GM23248 (cell line): Measurements from ENCODE around the gene HIPK2. TPM values are rescaled to one million over a fixed set of nuclear protein-coding genes. Genes with fewer than 3 reads are reported as not detected.

Source experiments
- DNase-seq: peaks from one replicate; pipeline ENCODE4 v3.0.0-alpha.2; 2015
- H2AFZ ChIP-seq: fragments of 200-600 bp; sonication (generic); 2 replicates; pipeline ENCODE4 v1.6.1; 2016; ENCODE audit warnings: antibody characterized with exemption
- H3F3A ChIP-seq: fragments of 200-600 bp; sonication (generic); 2 replicates; pipeline ENCODE4 v1.6.1; 2016; ENCODE audit warnings: mild to moderate bottlenecking, antibody characterized with exemption, mixed run types; ENCODE audit not compliant: insufficient read depth
- H3K27ac ChIP-seq: fragments of 200-600 bp; sonication (generic); 2 replicates; pipeline ENCODE4 v1.5.1; 2016; ENCODE audit warnings: mild to moderate bottlenecking
- H3K27me3 ChIP-seq: fragments of 200-600 bp; sonication (generic); replicated peaks from 2 replicates; pipeline ENCODE4 v1.6.1; 2016; ENCODE audit warnings: mild to moderate bottlenecking; ENCODE audit not compliant: insufficient read depth
- H3K36me3 ChIP-seq: fragments of 200-600 bp; sonication (generic); 2 replicates; pipeline ENCODE4 v1.6.1; 2016; ENCODE audit warnings: low read depth, mild to moderate bottlenecking
- H3K4me1 ChIP-seq: fragments of 200-600 bp; sonication (generic); 2 replicates; pipeline ENCODE4 v1.6.1; 2016; ENCODE audit warnings: mild to moderate bottlenecking; ENCODE audit not compliant: insufficient read depth
- H3K4me2 ChIP-seq: fragments of 200-600 bp; sonication (generic); one replicate; pipeline ENCODE4 v1.6.1; 2016; ENCODE audit warnings: mild to moderate bottlenecking; ENCODE audit not compliant: unreplicated experiment
- H3K4me3 ChIP-seq: fragments of 200-600 bp; sonication (generic); 2 replicates; pipeline ENCODE4 v1.5.1; 2016; ENCODE audit warnings: mild to moderate bottlenecking
- H3K79me2 ChIP-seq: fragments of 200-600 bp; sonication (generic); 2 replicates; pipeline ENCODE4 v1.6.1; 2016; ENCODE audit warnings: mild to moderate bottlenecking; ENCODE audit not compliant: insufficient read depth
- H3K9ac ChIP-seq: fragments of 200-600 bp; sonication (generic); 2 replicates; pipeline ENCODE4 v1.6.1; 2016; ENCODE audit warnings: mild to moderate bottlenecking
- H3K9me2 ChIP-seq: fragments of 200-600 bp; sonication (generic); 2 replicates; pipeline ENCODE4 v1.6.1; 2016; ENCODE audit warnings: mixed run types, mild to moderate bottlenecking, moderate library complexity; ENCODE audit not compliant: insufficient read depth
- H3K9me3 ChIP-seq: fragments of 200-600 bp; sonication (generic); one replicate; pipeline ENCODE4 v1.6.1; 2017; ENCODE audit warnings: low read depth
- H4K20me1 ChIP-seq: fragments of 200-600 bp; sonication (generic); 2 replicates; pipeline ENCODE4 v1.6.0; 2016; ENCODE audit not compliant: insufficient read depth
- EZH2 ChIP-seq: fragments of 200-600 bp; sonication (generic); IDR thresholded peaks from 2 replicates; pipeline ENCODE4 v1.6.1; 2018; ENCODE audit warnings: antibody characterized with exemption, mild to moderate bottlenecking; ENCODE audit not compliant: insufficient read depth, poor library complexity, severe bottlenecking
- EZH2phosphoT487 ChIP-seq: fragments of 200-600 bp; sonication (generic); IDR thresholded peaks from 2 replicates; pipeline ENCODE4 v1.6.1; 2018; ENCODE audit warnings: antibody characterized with exemption, moderate library complexity, mild to moderate bottlenecking, low read depth; ENCODE audit not compliant: insufficient read depth
- WGBS, 2 experiments: methylation state at CpG; one replicate each; pipeline ENCODE4 v1.1.6; 2015 to 2017; ENCODE audit warnings: low lambda C conversion rate in 2 of 2, low coverage in 1 of 2; ENCODE audit errors: missing lambda C conversion rate in 2 of 2; 5-methylcytosine and 5-hydroxymethylcytosine counted together
- in situ Hi-C: fragments of 300-500 bp; cut with MboI; formaldehyde crosslinking; loops from 2 replicates; pipeline ENCODE4 v1.15.0; 2020
- polyA plus RNA-seq: library from polyadenylated mRNA; unstranded; fragments of >200 nt; fragmentation: Nextera tagmentation; extraction: Ambion mirVana; gene quantifications from 2 replicates; pipeline ENCODE4 v1.2.1, GENCODE V29; 2016
- total RNA-seq: library from RNA; depleted of rRNA; stranded (reverse); fragments of >200 nt; shearing (Covaris generic); gene quantifications from 2 replicates; pipeline ENCODE4 v1.2.3, GENCODE V29; 2014

The HIPK2 gene
- total and polyA plus RNA-seq, 2 experiments from 2014 or later: 4.7 to 7.9 TPM

GRCh38 chr7:139687980-139688632, 89.7 kb downstream of the HIPK2 start:
- no peak overlapping the region for H3K4me2 ChIP-seq
- no peaks in the 10 kb centered on the region for H3K27me3 ChIP-seq
- WGBS, 2 experiments: 94 to 95% methylated on average over 7 of the region's 7 CpGs
- H3K9me2 ChIP-seq: no peaks in the 10 kb centered on the region
- in situ Hi-C loops: no loop called here
- peak; percentile 49 for DNase-seq
- H3K79me2 ChIP-seq: peaks cover 75% of the 10 kb centered on the region
- peaks cover 32% of the 10 kb centered on the region for H3F3A ChIP-seq
- H4K20me1 ChIP-seq: no peaks in the 10 kb centered on the region
- no peak overlapping the region for H2AFZ ChIP-seq
- no peak overlapping the region for H3K9ac ChIP-seq
- H3K4me3 ChIP-seq: no peak overlapping the region
- peaks cover 23% of the 10 kb centered on the region for H3K4me1 ChIP-seq
- H3K9me3 ChIP-seq: no peaks in the 10 kb centered on the region
- TF ChIP-seq EZH2 (no peak), EZH2phosphoT487 (no peak)
- no peak overlapping the region for H3K27ac ChIP-seq
- 0 out of 2 replicates have a peak, but pooled peaks cover 7% of the 10 kb centered on the region for H3K36me3 ChIP-seq

- H3K4me2 ChIP-seq: no peak overlapping the region
Measured at GRCh38 chr7:139687211-139687954, 90.4 kb downstream of the HIPK2 start.

GRCh38 chr7:139683137-139683921, 94.5 kb downstream of the HIPK2 start:
- DNase-seq: peak; percentile 58
- Histone ChIP-seq H3K27ac (peak overlapping the region; percentile 97), H3K4me3 (no peak overlapping the region), H3K4me1 (peaks cover 62% of the 10 kb centered on the region), H3K4me2 (peak overlapping the region; percentile 65), H4K20me1 (no peaks in the 10 kb centered on the region), H3K36me3 (0 out of 2 replicates have a peak, but pooled peaks cover 7% of the 10 kb centered on the region), H2AFZ (no peak overlapping the region), H3K9me3 (no peaks in the 10 kb centered on the region), H3K79me2 (peaks cover 43% of the 10 kb centered on the region), H3K9ac (peak overlapping the region; percentile 75), H3K27me3 (no peaks in the 10 kb centered on the region), H3F3A (peaks cover 58% of the 10 kb centered on the region), H3K9me2 (no peaks in the 10 kb centered on the region)
- TF ChIP-seq EZH2 (no peak), EZH2phosphoT487 (no peak)
- in situ Hi-C loops: no loop called here
- 75 to 77% methylated on average over 16 of the region's 16 CpGs for WGBS, 2 experiments

More at GRCh38 chr7:139687211-139687954, 90.4 kb downstream of the HIPK2 start:
- 0 out of 2 replicates have a peak, but pooled peaks cover 7% of the 10 kb centered on the region for H3K36me3 ChIP-seq
- H3K27ac ChIP-seq: 0 out of 2 replicates have a peak overlapping the region, but pooled peaks have one; percentile 9
- H3K9me3 ChIP-seq: no peaks in the 10 kb centered on the region
- no peak for TF ChIP-seq EZH2phosphoT487
- TF ChIP-seq EZH2: no peak
- no peak overlapping the region for H3K4me3 ChIP-seq
- H3K79me2 ChIP-seq: peaks cover 68% of the 10 kb centered on the region
- H3K9ac ChIP-seq: no peak overlapping the region
- H4K20me1 ChIP-seq: no peaks in the 10 kb centered on the region
- H2AFZ ChIP-seq: no peak overlapping the region
- H3K4me1 ChIP-seq: peaks cover 31% of the 10 kb centered on the region
- H3K9me2 ChIP-seq: no peaks in the 10 kb centered on the region
- no peaks in the 10 kb centered on the region for H3K27me3 ChIP-seq
- peak; percentile 45 for DNase-seq
- in situ Hi-C loops: no loop called here
- H3F3A ChIP-seq: peaks cover 34% of the 10 kb centered on the region
